ENCODE data around the gene NFKBIB.

- TF ChIP-seq CTCF (IDR thresholded peaks at IDR 0.05) = no peak
- TF ChIP-seq EP300 (IDR thresholded peaks at IDR 0.05) = no peak
- TF ChIP-seq POLR2A (IDR thresholded peaks at IDR 0.05) = no peak
- no peak for TF ChIP-seq POLR2AphosphoS5 (IDR thresholded peaks at IDR 0.05)
Observed at GRCh38 chr19:38889803-38890202, 10.0 kb upstream of the NFKBIB start.
